Measurements from ENCODE around the gene TEX2. TPM values are rescaled to one million over a fixed set of nuclear protein-coding genes. Genes with fewer than 3 reads are reported as not detected.
A peak's percentile ranks its signal among the peaks of the same experiment; 100 is the strongest.
"Not testable (repeated sequence)": the region's sequence is repeated elsewhere in the genome, so short reads cannot be mapped to it uniquely, and the experiment has no call there.

The TEX2 gene
- total RNA-seq, 1 experiment from 2014 or later, result 20.2 TPM

DNA sequence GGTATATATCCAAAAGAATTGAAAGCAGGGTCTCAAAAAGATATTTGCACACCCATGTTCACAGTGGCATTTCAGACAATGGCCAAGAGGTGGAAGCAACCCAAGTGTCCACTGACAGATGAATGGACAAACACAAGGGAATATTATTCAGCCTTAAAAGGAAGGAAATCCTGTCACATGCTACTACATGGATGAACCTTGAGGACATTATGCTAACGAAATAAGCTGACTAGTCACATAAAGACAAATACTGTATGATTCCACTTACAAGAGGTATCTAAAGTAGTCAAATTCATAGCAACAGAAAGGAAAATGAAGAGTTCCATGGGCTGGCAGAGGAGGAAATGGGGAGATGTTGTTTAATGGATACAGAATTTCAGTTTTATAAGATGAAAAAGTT lies 41.4 kb downstream of the TEX2 start:
- H3K27me3 ChIP-seq (replicated peaks; ENCODE audit: control insufficient read depth, insufficient read depth, low read length), result no peaks in the 10 kb centered on the region
- H3K9me3 ChIP-seq, result no peaks in the 10 kb centered on the region
- Mint-ChIP-seq H3K27me3 (ENCODE audit: insufficient read depth, unreplicated experiment) (no peaks in the 10 kb centered on the region), H3K9me3 (ENCODE audit: unreplicated experiment) (no peaks in the 10 kb centered on the region), H3K4me1 (ENCODE audit: low read depth, unreplicated experiment) (peaks cover 19% of the 10 kb centered on the region), H3K27ac (ENCODE audit: unreplicated experiment) (no peak overlapping the region), H3K4me3 (ENCODE audit: unreplicated experiment) (no peak overlapping the region), H3K36me3 (ENCODE audit: insufficient read depth, unreplicated experiment) (no peaks in the 10 kb centered on the region)
- no peaks in the 10 kb centered on the region for H3K36me3 ChIP-seq (ENCODE audit: control insufficient read depth, insufficient read depth, low read length)
- intact Hi-C loops (cut with micrococcal nuclease; ENCODE audit: unreplicated experiment), result no loop called here
- peaks cover 30% of the 10 kb centered on the region for H3K4me1 ChIP-seq
- H3K4me3 ChIP-seq (ENCODE audit: low read depth, low read length), result no peak overlapping the region
- POLR2A ChIA-PET, result no interaction called here
- BruUV-seq (replicated peaks), result no TSS peak
- CTCF ChIA-PET, result no interaction called here
- TF ChIP-seq, protein P1, sequence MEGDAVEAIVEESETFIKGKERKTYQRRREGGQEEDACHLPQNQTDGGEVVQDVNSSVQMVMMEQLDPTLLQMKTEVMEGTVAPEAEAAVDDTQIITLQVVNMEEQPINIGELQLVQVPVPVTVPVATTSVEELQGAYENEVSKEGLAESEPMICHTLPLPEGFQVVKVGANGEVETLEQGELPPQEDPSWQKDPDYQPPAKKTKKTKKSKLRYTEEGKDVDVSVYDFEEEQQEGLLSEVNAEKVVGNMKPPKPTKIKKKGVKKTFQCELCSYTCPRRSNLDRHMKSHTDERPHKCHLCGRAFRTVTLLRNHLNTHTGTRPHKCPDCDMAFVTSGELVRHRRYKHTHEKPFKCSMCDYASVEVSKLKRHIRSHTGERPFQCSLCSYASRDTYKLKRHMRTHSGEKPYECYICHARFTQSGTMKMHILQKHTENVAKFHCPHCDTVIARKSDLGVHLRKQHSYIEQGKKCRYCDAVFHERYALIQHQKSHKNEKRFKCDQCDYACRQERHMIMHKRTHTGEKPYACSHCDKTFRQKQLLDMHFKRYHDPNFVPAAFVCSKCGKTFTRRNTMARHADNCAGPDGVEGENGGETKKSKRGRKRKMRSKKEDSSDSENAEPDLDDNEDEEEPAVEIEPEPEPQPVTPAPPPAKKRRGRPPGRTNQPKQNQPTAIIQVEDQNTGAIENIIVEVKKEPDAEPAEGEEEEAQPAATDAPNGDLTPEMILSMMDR (IDR thresholded peaks at IDR 0.05; ENCODE audit: insufficient read depth in 1 of 2, low read depth in 1 of 2, low read length in 1 of 2, severe bottlenecking in 1 of 2, unreplicated experiment in 1 of 2), result no peak
- DNase-seq, result no peak

DNA sequence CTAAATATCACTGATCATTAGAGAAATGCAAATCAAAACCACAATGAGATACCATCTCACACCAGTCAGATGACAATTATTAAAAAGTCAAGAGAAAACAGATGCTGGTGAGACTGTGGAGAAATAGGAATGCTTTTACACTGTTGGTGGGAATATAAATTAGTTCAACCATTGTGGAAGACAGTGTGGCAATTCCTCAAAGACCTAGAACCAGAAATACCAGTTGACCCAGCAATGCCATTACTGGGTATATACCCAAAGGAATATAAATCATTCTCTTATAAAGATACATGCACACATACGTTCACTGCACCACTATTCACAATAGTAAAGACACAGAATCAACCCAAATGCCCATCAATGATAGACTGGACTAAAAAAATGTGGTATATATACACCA lies 42.5 kb downstream of the TEX2 start:
- peaks cover 40% of the 10 kb centered on the region for H3K4me1 ChIP-seq
- BruUV-seq (replicated peaks); DNase-seq; H3K4me3 ChIP-seq (ENCODE audit: low read depth, low read length); H3K9me3 Mint-ChIP-seq (ENCODE audit: unreplicated experiment); intact Hi-C loops (cut with micrococcal nuclease; ENCODE audit: unreplicated experiment); H3K36me3 ChIP-seq (ENCODE audit: control insufficient read depth, insufficient read depth, low read length); H3K27me3 Mint-ChIP-seq (ENCODE audit: insufficient read depth, unreplicated experiment); H3K36me3 Mint-ChIP-seq (ENCODE audit: insufficient read depth, unreplicated experiment); CTCF ChIA-PET; H3K27ac Mint-ChIP-seq (ENCODE audit: unreplicated experiment); H3K27me3 ChIP-seq (replicated peaks; ENCODE audit: control insufficient read depth, insufficient read depth, low read length); POLR2A ChIA-PET; H3K9me3 ChIP-seq; H3K4me3 Mint-ChIP-seq (ENCODE audit: unreplicated experiment): not testable (repeated sequence)
- H3K4me1 Mint-ChIP-seq (ENCODE audit: low read depth, unreplicated experiment), result peaks cover 30% of the 10 kb centered on the region

DNA sequence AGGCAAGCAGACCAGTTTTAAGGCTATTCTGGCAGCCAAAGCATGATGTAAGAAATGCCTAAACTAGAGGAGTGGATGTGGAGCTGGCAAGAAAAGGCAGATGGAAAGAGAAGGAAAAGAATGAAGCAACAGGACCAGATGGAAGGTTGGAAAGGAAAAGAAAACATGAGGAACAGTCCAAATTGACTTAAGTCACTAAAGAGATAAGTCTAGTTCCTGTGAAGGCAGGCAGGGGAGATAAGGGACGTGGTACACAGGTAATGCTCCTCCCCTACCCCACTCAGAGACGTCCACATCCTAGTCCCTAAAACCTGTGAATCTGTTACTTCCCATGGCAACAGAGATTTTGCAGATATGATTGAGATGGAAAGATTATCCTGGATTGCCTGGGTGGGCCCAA lies 43.5 kb downstream of the TEX2 start:
- H3K9me3 Mint-ChIP-seq (ENCODE audit: unreplicated experiment), result no peaks in the 10 kb centered on the region

More for the DNA sequence above, 43.5 kb downstream of the TEX2 start:
- Mint-ChIP-seq H3K27ac (ENCODE audit: unreplicated experiment) (no peak overlapping the region), H3K36me3 (ENCODE audit: insufficient read depth, unreplicated experiment) (no peaks in the 10 kb centered on the region), H3K27me3 (ENCODE audit: insufficient read depth, unreplicated experiment) (no peaks in the 10 kb centered on the region), H3K4me3 (ENCODE audit: unreplicated experiment) (peak overlapping the region; percentile 3), H3K4me1 (ENCODE audit: low read depth, unreplicated experiment) (peaks cover 37% of the 10 kb centered on the region)
- peak; percentile 37 to 45 for DNase-seq
- Histone ChIP-seq H3K4me3 (ENCODE audit: low read depth, low read length) (no peak overlapping the region), H3K9me3 (no peaks in the 10 kb centered on the region), H3K36me3 (ENCODE audit: control insufficient read depth, insufficient read depth, low read length) (no peaks in the 10 kb centered on the region), H3K4me1 (peaks cover 45% of the 10 kb centered on the region), H3K27me3 (replicated peaks; ENCODE audit: control insufficient read depth, insufficient read depth, low read length) (no peaks in the 10 kb centered on the region)
- intact Hi-C loops (cut with micrococcal nuclease; ENCODE audit: unreplicated experiment), result loop anchor here (5.0 kb wide), 1 partner anchor 63 kb away; no protein-coding TSS in a partner anchor
- POLR2A ChIA-PET, result interaction anchor here (0.5 kb wide), 1 partner anchor 74 kb away, joined by 4 read pairs; no protein-coding TSS in a partner anchor
- TF ChIP-seq, protein P1 (IDR thresholded peaks at IDR 0.05; ENCODE audit: insufficient read depth in 1 of 2, low read depth in 1 of 2, low read length in 1 of 2, severe bottlenecking in 1 of 2, unreplicated experiment in 1 of 2), result no peak
- CTCF ChIA-PET, result no interaction called here
- BruUV-seq (replicated peaks), result no TSS peak
